GM19467 (cell line): ENCODE data around the gene CCND1.

Experiments
- ATAC-seq: cut with Tn5 transposase; IDR thresholded peaks from one replicate; pipeline ENCODE4 v1.9.1; 2021; ENCODE audit warnings: mild to moderate bottlenecking, moderate library complexity; ENCODE audit not compliant: unreplicated experiment

Gene CCND1

GRCh38 chr11:69651834-69652620, 11.1 kb downstream of the CCND1 start:
- ATAC-seq: no peak

DNA sequence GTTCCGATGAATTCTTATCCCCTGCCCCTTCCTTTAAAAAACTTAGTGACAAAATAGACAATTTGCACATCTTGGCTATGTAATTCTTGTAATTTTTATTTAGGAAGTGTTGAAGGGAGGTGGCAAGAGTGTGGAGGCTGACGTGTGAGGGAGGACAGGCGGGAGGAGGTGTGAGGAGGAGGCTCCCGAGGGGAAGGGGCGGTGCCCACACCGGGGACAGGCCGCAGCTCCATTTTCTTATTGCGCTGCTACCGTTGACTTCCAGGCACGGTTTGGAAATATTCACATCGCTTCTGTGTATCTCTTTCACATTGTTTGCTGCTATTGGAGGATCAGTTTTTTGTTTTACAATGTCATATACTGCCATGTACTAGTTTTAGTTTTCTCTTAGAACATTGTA, 12.0 kb downstream of the CCND1 start:
- no peak for ATAC-seq

DNA sequence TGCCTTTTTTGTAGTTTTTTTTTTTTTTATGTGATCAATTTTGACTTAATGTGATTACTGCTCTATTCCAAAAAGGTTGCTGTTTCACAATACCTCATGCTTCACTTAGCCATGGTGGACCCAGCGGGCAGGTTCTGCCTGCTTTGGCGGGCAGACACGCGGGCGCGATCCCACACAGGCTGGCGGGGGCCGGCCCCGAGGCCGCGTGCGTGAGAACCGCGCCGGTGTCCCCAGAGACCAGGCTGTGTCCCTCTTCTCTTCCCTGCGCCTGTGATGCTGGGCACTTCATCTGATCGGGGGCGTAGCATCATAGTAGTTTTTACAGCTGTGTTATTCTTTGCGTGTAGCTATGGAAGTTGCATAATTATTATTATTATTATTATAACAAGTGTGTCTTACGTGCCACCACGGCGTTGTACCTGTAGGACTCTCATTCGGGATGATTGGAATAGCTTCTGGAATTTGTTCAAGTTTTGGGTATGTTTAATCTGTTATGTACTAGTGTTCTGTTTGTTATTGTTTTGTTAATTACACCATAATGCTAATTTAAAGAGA, 12.5 kb downstream of the CCND1 start:
- no peak for ATAC-seq

- ATAC-seq: no peak
Observed at GRCh38 chr11:69654001-69654659, 13.2 kb downstream of the CCND1 start.

DNA sequence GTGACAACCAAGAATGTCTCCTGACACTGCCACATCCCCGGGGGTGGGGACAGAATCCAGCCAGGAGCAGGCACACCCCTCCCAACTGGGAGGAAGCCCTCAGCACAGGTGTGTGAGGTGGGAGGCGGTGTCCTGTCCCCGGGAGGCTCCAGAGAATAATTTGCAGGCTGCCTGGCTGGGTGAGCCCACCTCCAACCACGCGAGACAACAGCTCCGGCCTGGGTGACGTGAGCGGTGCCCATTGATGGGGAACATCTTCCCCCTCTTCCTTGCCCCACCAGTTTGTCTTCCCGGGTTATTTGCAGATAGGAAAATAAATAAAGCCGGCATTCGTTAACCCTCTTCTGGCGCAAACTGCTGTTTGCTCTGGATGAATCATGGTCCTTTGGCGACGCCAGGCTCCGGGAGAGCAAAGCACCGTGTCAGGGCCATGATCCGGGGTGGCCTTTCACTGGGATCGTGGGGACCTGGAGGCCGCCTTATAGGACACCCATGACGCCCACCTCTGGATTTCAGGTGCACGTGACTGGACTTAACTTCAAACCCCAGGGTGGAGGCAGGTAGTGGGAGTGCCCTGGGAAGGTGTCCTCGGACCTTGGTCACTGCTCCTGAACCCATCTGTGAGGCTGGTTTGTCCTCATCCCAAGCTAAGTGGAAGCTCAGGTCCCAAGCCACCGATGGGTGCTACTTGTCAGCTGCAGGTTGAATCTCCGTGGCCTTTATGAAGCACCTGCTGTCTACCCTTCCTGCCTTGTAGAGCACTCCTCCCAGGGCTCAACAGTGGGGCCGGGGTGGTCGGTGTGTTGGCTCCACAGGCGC, 13.9 kb downstream of the CCND1 start:
- ATAC-seq: no peak

GRCh38 chr11:69655479-69656428, 14.8 kb downstream of the CCND1 start:
- no peak for ATAC-seq

- ATAC-seq: no peak
Observed at GRCh38 chr11:69656536-69657455, 15.8 kb downstream of the CCND1 start.

GRCh38 chr11:69657456-69657910, 16.5 kb downstream of the CCND1 start:
- ATAC-seq: no peak

GRCh38 chr11:69657911-69658625, 17.1 kb downstream of the CCND1 start:
- ATAC-seq: no peak

- no peak for ATAC-seq
Observed at GRCh38 chr11:69658626-69659450, 17.9 kb downstream of the CCND1 start.

DNA sequence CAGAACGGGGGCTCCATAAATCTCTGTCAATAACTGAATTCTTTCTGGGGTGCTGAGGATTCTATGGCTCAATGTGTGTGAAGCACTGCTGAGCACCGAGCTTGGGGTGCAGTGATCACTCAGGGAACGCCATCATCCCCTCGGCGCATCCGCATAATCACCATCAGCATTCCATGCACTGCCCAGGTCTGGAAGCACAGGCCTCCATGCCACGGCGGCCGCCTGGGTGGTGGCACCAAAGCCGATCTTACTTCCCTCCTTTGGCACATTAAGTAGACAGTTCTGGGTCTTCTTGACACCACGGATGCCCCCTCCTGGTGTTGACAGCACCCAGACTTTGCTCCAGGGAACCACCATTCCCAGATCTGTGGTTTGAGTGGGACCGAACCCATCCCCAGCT, 18.6 kb downstream of the CCND1 start:
- no peak for ATAC-seq

- ATAC-seq: no peak
Observed at GRCh38 chr11:69660001-69660500, 19.1 kb downstream of the CCND1 start.

GRCh38 chr11:69661413-69661715, 20.4 kb downstream of the CCND1 start:
- ATAC-seq: no peak

- ATAC-seq: no peak
Observed at GRCh38 chr11:69662021-69662698, 21.2 kb downstream of the CCND1 start.

DNA sequence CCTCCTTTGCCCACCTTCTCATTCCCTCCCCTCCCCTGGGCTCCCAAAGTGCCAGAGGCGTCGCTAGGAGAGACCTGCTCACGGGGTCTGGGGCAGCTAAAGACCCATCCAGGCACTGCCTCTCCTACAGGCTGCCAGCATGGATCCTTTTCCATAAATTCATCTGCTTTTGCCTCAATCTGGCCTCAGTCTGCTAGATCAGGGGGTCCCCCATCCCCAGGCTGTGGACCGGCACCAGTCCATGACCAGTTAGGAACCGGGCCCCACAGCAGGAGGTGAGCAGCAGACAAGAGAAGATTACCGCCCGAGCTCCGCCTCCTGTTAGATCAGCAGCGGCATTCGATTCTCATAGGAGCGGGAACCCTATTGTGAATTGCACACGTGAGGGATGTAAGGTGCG, 21.9 kb downstream of the CCND1 start:
- ATAC-seq: no peak

DNA sequence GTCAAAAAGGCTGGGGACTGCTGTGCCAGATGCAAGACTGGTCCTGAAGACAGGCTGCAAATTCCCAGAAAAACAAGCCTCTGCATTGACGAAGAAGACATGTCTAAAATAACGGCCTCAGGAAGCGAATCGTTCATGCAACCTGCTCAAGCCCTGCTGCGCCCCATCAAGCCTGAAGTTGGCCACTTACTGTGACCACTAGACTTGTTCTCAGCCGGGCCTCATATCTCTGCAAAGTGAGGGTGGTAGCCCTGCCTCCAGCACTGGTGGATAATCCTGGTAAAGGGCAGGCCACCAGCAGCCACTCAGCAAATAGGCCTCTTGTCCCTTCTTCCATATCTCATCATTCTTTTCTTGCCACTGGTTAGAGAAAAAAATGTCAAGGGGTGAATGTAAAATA, 22.4 kb downstream of the CCND1 start:
- no peak for ATAC-seq
